HEK293T (cell line): ENCODE results near the gene CLIC5.
A peak's percentile ranks its signal among the peaks of the same experiment; 100 is the strongest.

Experiments used
- CTCF ChIA-PET: fragments of 350-600 bp; formaldehyde crosslinking; extraction: SDS; loops from one replicate; lab custom pipeline; 2021; ENCODE audit warnings: antibody characterized with exemption, inconsistent platforms; lab: Yijun Ruan, JAX
- POLR2A ChIA-PET: fragments of 350-600 bp; formaldehyde crosslinking; extraction: SDS; loops from one replicate; lab custom pipeline; 2020; ENCODE audit warnings: antibody characterized with exemption, inconsistent platforms; lab: Yijun Ruan, JAX
- DNase-seq: peaks from one replicate; pipeline ENCODE4 v3.0.0; 2012; ENCODE audit warnings: mixed read lengths; ENCODE audit errors: extremely low spot score
- ARNT ChIP-seq: fragments of 450-650 bp; IDR thresholded peaks from 2 replicates; pipeline ENCODE4 v1.6.1; 2017; ENCODE audit warnings: mild to moderate bottlenecking
- BHLHE40 ChIP-seq: fragments of 450-650 bp; IDR thresholded peaks from 2 replicates; pipeline ENCODE4 v1.6.1; 2016; ENCODE audit warnings: mild to moderate bottlenecking, moderate library complexity, borderline replicate concordance
- CTBP1 ChIP-seq: fragments of 450-650 bp; IDR thresholded peaks from 2 replicates; pipeline ENCODE4 v1.6.1; 2016; ENCODE audit warnings: borderline replicate concordance
- ELF4 ChIP-seq: fragments of 450-650 bp; IDR thresholded peaks from 2 replicates; pipeline ENCODE4 v1.6.1; 2017; ENCODE audit warnings: antibody characterized with exemption
- FOXA1 ChIP-seq: fragments of 450-650 bp; IDR thresholded peaks from 2 replicates; pipeline ENCODE4 v1.6.1; 2016; ENCODE audit warnings: mild to moderate bottlenecking
- FOXK2 ChIP-seq: fragments of 450-650 bp; IDR thresholded peaks from 2 replicates; pipeline ENCODE4 v1.6.1; 2016; ENCODE audit warnings: mild to moderate bottlenecking
- FOXM1 ChIP-seq: fragments of 450-650 bp; IDR thresholded peaks from 2 replicates; pipeline ENCODE4 v1.6.1; 2017; ENCODE audit warnings: mild to moderate bottlenecking, borderline replicate concordance
- HDGF ChIP-seq: fragments of 450-650 bp; IDR thresholded peaks from 2 replicates; pipeline ENCODE4 v1.6.1; 2017; ENCODE audit warnings: antibody characterized with exemption, borderline replicate concordance
- L3MBTL2 ChIP-seq: fragments of 450-650 bp; conservative IDR thresholded peaks from 2 replicates; pipeline ENCODE4 v1.6.1; 2016; ENCODE audit warnings: mild to moderate bottlenecking
- LEF1 ChIP-seq: fragments of 450-650 bp; IDR thresholded peaks from 2 replicates; pipeline ENCODE4 v1.6.1; 2017; ENCODE audit warnings: mild to moderate bottlenecking, borderline replicate concordance
- NFRKB ChIP-seq: fragments of 450-650 bp; IDR thresholded peaks from 2 replicates; pipeline ENCODE4 v1.6.1; 2016; ENCODE audit warnings: mild to moderate bottlenecking, moderate library complexity
- SP1 ChIP-seq: fragments of 450-650 bp; IDR thresholded peaks from 2 replicates; pipeline ENCODE4 v1.6.1; 2017
- SUZ12 ChIP-seq: fragments of 450-650 bp; IDR thresholded peaks from 2 replicates; pipeline ENCODE4 v1.6.1; 2016; ENCODE audit warnings: mild to moderate bottlenecking
- TARDBP ChIP-seq: fragments of 450-650 bp; IDR thresholded peaks from 2 replicates; pipeline ENCODE4 v1.6.1; 2016
- ZNF384 ChIP-seq: fragments of 450-650 bp; IDR thresholded peaks from 2 replicates; pipeline ENCODE4 v1.6.1; 2016
- TF ChIP-seq, protein P1 (sequence below): fragments of 450-650 bp; IDR thresholded peaks from 2 replicates; pipeline ENCODE4 v1.6.1; 2016

Gene CLIC5

DNA sequence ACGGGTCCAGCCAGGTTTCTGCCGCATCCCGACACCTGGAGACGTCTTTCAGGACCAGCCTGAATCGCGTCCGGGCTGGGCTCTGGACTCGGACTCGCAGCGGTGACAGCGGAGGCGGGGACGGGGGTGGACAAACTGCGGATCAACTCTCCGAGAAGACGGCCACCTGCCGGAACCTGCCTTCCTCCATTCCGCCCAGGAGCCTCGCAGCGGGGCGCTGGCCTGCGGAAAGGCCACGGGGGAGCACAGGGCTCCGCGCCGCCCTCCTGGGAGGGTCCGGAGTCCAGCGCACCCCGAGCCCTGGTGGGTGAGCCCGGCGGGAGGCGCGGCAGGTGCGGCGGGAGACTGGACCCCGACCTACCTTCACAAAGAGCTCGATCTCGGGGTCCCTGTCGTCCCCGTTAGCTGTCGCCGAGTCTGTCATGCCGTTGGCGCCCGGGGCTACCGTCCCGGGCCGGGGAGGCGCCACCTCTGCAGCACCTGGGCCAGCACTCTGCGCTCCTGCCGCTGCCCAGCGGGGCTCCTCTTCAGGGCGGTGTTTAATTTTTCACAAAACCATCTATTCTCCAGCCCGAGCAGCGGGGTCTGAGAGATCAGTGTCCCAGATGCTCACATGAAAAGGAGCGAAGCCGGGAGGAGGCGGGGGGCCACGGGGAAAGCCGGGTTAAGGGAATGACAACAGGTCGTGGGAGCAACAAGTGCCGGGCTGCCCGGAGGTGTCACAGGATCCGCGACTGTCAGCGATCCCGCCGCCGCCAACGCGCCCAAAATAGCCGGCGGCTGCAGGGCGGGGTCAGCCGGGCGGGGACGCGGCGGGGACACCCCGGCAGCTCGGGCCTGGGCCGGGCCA, at the start of gene CLIC5:
CLIC5 (minus strand) TSS at position 742 of the 850 bp plus-strand sequence; CDS start at position 424, 318 bp downstream.
- POLR2A ChIA-PET = no interaction called here
- TF ChIP-seq L3MBTL2 = no peak
- no peak for TF ChIP-seq NFRKB
- TF ChIP-seq FOXM1 = no peak
- no peak for TF ChIP-seq LEF1
- TF ChIP-seq FOXA1 = no peak
- no peak for TF ChIP-seq ELF4
- TF ChIP-seq FOXK2 = no peak
- TF ChIP-seq SUZ12 = no peak
- peak; percentile 61 for DNase-seq
- CTCF ChIA-PET = no interaction called here

DNA sequence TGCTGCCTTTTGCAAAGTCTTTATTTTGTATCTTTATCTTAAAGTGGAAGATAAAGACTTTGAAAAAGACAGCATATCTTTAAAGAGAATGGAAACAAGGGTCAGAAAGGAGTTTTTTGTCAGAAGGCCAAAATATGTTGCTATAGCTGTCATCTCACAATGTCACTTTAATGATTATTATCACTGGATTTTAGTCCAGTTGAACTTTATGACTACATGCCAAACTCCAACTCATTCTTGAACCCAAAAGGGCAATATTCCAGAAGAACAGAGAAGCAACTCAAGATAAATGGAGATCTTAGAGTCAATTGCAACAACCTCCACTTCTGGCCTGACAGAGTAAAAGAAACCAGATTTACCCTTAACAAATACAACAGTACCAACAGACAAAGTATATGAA, 47.3 kb upstream of the CLIC5 start:
- no peak for TF ChIP-seq ARNT
- no peak for TF ChIP-seq NFRKB
- TF ChIP-seq, protein P1, sequence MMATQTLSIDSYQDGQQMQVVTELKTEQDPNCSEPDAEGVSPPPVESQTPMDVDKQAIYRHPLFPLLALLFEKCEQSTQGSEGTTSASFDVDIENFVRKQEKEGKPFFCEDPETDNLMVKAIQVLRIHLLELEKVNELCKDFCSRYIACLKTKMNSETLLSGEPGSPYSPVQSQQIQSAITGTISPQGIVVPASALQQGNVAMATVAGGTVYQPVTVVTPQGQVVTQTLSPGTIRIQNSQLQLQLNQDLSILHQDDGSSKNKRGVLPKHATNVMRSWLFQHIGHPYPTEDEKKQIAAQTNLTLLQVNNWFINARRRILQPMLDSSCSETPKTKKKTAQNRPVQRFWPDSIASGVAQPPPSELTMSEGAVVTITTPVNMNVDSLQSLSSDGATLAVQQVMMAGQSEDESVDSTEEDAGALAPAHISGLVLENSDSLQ = no peak
- TF ChIP-seq L3MBTL2 = no peak
- TF ChIP-seq SUZ12 = no peak
- no peak for TF ChIP-seq ZNF384
- no peak for TF ChIP-seq FOXM1
- ChIA-PET POLR2A (no interaction called here), CTCF (no interaction called here)
- no peak for DNase-seq

DNA sequence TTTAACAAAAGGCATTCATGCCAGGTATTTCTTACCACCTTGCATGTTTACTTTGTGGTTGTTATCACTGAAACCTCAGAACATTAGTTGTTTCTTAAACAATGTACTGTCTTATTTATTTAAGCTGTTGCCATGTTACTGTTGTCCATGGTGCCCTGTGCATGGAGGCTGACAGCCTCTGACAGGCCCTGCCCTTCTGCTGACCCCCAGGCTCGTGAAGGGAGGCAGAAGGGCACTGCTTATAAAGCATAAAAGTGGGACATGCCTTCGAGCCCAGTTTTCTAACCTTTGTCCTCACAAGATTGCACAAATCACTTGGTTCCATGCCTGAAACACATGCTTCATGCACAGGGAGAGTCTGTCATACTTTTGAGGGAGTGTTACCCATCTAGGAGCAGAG, 46.7 kb upstream of the CLIC5 start:
- CTCF ChIA-PET = no interaction called here
- POLR2A ChIA-PET = no interaction called here
- DNase-seq = no peak
- TF ChIP-seq HDGF (no peak), TARDBP (no peak), L3MBTL2 (no peak), BHLHE40 (no peak), FOXA1 (no peak), CTBP1 (no peak), FOXK2 (no peak), FOXM1 (no peak), SP1 (no peak), ZNF384 (no peak)
- TF ChIP-seq, protein P1 = no peak

DNA sequence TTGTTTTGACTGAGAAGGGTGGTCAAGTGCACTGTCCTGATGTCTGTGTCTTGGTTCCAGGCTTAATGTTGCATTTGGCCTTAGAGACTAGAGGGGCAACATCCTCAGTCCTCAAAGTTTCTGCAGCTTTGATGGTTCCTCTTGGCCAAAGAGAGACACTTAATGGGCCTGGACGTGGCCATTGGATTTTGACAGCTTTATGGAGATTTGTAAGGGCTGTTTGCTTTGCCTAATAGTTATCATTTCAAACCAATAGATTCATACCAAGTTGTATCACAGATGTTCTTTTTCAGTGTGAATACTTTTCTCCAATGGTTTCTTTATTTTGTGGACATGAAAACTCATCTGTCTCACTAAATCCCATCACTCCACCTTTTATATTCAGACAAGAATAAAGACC, 45.8 kb upstream of the CLIC5 start:
- CTCF ChIA-PET = no interaction called here
- DNase-seq = no peak
- POLR2A ChIA-PET = no interaction called here
- TF ChIP-seq ELF4 (no peak), FOXA1 (no peak), BHLHE40 (no peak), SP1 (no peak)

DNA sequence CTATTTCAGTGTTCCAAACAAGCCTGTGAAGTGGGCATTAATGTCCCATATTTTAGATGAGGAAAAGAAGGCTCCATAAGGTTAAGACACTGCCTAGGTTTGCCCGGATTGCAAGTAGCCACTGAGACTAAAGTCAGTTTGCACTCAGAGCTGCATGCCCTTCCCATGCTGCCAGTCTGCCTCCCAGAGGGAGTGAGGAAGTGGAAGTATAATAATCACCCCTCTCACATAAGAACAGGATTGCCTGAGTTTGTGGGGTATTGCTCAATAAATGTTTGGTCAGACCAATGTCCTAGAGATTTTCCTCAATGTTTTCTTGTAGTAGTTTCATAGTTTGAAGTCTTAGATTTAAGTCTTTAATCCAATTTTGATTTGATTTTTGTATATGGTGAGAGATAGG, 43.9 kb upstream of the CLIC5 start:
- no peak for DNase-seq
- no peak for TF ChIP-seq ARNT
- TF ChIP-seq ZNF384 = no peak
- TF ChIP-seq, protein P1 = no peak
- TF ChIP-seq LEF1 = no peak
- CTCF ChIA-PET = no interaction called here
- POLR2A ChIA-PET = no interaction called here

DNA sequence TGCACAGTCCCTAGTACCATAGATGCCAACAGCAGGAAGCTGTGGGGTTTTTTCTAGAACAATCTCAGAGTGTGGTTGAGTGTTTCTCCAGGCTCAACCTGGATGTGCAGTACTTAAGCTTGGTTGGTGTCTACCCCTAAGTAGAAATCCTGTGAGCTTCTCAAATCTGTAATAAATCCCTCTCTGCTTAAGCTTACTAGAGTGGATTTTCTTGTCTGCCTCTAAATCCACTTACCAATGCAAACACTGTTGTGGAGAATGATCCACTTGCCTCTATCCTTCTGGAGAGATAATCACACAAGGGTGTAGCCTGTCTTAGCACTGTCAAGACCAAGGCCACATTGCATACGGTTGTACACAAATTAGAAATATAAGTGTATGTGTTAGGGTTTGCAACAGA, 43.3 kb upstream of the CLIC5 start:
- ChIA-PET CTCF (no interaction called here), POLR2A (no interaction called here)
- TF ChIP-seq ZNF384 = no peak
- no peak for TF ChIP-seq LEF1
- TF ChIP-seq NFRKB = no peak
- TF ChIP-seq HDGF = no peak
- TF ChIP-seq SP1 = no peak
- no peak for TF ChIP-seq TARDBP
- TF ChIP-seq BHLHE40 = no peak
- no peak for TF ChIP-seq FOXK2
- no peak for TF ChIP-seq L3MBTL2
- TF ChIP-seq FOXM1 = no peak
- TF ChIP-seq, protein P1 = no peak
- DNase-seq = no peak
